K562 (cell line): Measurements from ENCODE around the gene SHISA5. TPM values are rescaled to one million over a fixed set of nuclear protein-coding genes. Genes with fewer than 3 reads are reported as not detected.

Experiments
- CBX8 ChIP-seq: fragments of 200-600 bp; sonication (generic); IDR thresholded peaks from 2 replicates; pipeline ENCODE4 v1.6.1; 2012; ENCODE audit warnings: borderline replicate concordance, mixed run types, low read depth, mild to moderate bottlenecking, moderate library complexity, mixed read lengths, low read length, control low read depth, inconsistent platforms; ENCODE audit not compliant: poor library complexity, severe bottlenecking; ENCODE audit errors: extremely low read depth
- CEBPB ChIP-seq: fragments of 450-650 bp; IDR thresholded peaks from 2 replicates; pipeline ENCODE4 v1.6.1; 2016; ENCODE audit warnings: missing genetic modification characterization, missing compliant biosample characterization
- DPF2 ChIP-seq: fragments of 450-650 bp; IDR thresholded peaks from 2 replicates; pipeline ENCODE4 v1.6.1; 2016
- FUS ChIP-seq: fragments of 200-400 bp; formaldehyde crosslinking; optimal IDR thresholded peaks from 2 replicates; pipeline ENCODE3; 2017; ENCODE audit warnings: low read depth, low read length
- GABPB2 ChIP-seq: fragments of 250-450 bp; sonication (Bioruptor Pico); conservative IDR thresholded peaks from 2 replicates; pipeline ENCODE4 v1.5.1; 2021; ENCODE audit warnings: mild to moderate bottlenecking
- HSF4 ChIP-seq: fragments of 250-450 bp; sonication (Bioruptor Pico); IDR thresholded peaks from 2 replicates; pipeline ENCODE4 v2.1.2; 2022; ENCODE audit warnings: mild to moderate bottlenecking, moderate library complexity, borderline replicate concordance
- KDM5B ChIP-seq: fragments of 200-600 bp; sonication (generic); IDR thresholded peaks from 2 replicates; pipeline ENCODE4 v1.6.1; 2012; ENCODE audit warnings: low read depth, mild to moderate bottlenecking, moderate library complexity, low read length, control low read depth, inconsistent platforms; ENCODE audit not compliant: insufficient replicate concordance
- MECOM ChIP-seq: fragments of 250-450 bp; sonication (Bioruptor Pico); IDR thresholded peaks from 2 replicates; pipeline ENCODE4 v1.8.0; 2022; ENCODE audit warnings: inconsistent platforms
- MTA2 ChIP-seq: fragments of 450-650 bp; IDR thresholded peaks from 2 replicates; pipeline ENCODE4 v1.6.1; 2016; ENCODE audit warnings: low read depth
- NELFE ChIP-seq: IDR thresholded peaks from 2 replicates; pipeline ENCODE4 v1.6.1; 2011; ENCODE audit warnings: mild to moderate bottlenecking; ENCODE audit not compliant: insufficient read depth, insufficient read length
- ZC3H8 ChIP-seq: fragments of 450-650 bp; IDR thresholded peaks from 2 replicates; pipeline ENCODE4 v1.6.1; 2017
- ZEB2 ChIP-seq: fragments of 450-650 bp; IDR thresholded peaks from 2 replicates; pipeline ENCODE4 v1.6.1; 2016
- ZNF143 ChIP-seq: sonication (generic); formaldehyde crosslinking; IDR thresholded peaks from 2 replicates; pipeline ENCODE4 v1.9.0; 2022; ENCODE audit warnings: mild to moderate bottlenecking, missing genetic modification reagents
- polyA plus RNA-seq, 8 experiments: library from polyadenylated mRNA; depleted of rRNA in 4 of 8; stranded (reverse) in 5 of 8; unstranded in 3 of 8; fragments of >200 nt; fragmentation: Nextera tagmentation in 2 of 8; fragmentation: Illumina TruSeq in 1 of 8; extraction: Ambion mirVana in 2 of 8; extraction: Trizol in 1 of 8; gene quantifications; 2 replicates each; pipeline versions ENCODE4 v1.2.1 to v1.2.3, GENCODE V29; 2011 to 2014; ENCODE audit warnings: inconsistent platforms in 1 of 8, missing spikeins in 1 of 8
- total RNA-seq, 7 experiments: library from RNA; depleted of rRNA in 6 of 7; stranded (reverse); fragments of >200 nt in 6 of 7; fragmentation: Illumina TruSeq in 2 of 7; extraction: Trizol in 2 of 7; gene quantifications; 2 replicates each; pipeline versions ENCODE4 v1.2.1 to v1.2.3, GENCODE V29; 2011 to 2021; ENCODE audit warnings: low replicate concordance in 1 of 7
- TF ChIP-seq, protein P1 (sequence below): fragments of 450-650 bp; IDR thresholded peaks from 2 replicates; pipeline ENCODE4 v1.6.1; 2016; ENCODE audit warnings: low read depth
- TF ChIP-seq, protein P2 (sequence below): sonication (generic); formaldehyde crosslinking; IDR thresholded peaks from 2 replicates; pipeline ENCODE4 v1.8.0; 2022; ENCODE audit warnings: mild to moderate bottlenecking, missing genetic modification reagents, borderline replicate concordance
- TF ChIP-seq, protein P3 (sequence below): fragments of 450-650 bp; conservative IDR thresholded peaks from 2 replicates; pipeline ENCODE4 v1.6.1; 2016; ENCODE audit warnings: missing genetic modification characterization, low read depth, mild to moderate bottlenecking, missing compliant biosample characterization, moderate library complexity

Gene SHISA5
- total and polyA plus RNA-seq, 9 of the 15 experiments (the other 6 are each of a cell fraction or from before 2014, with no cell fraction given): 8.4 to 85.8 (median 56.1) TPM

DNA sequence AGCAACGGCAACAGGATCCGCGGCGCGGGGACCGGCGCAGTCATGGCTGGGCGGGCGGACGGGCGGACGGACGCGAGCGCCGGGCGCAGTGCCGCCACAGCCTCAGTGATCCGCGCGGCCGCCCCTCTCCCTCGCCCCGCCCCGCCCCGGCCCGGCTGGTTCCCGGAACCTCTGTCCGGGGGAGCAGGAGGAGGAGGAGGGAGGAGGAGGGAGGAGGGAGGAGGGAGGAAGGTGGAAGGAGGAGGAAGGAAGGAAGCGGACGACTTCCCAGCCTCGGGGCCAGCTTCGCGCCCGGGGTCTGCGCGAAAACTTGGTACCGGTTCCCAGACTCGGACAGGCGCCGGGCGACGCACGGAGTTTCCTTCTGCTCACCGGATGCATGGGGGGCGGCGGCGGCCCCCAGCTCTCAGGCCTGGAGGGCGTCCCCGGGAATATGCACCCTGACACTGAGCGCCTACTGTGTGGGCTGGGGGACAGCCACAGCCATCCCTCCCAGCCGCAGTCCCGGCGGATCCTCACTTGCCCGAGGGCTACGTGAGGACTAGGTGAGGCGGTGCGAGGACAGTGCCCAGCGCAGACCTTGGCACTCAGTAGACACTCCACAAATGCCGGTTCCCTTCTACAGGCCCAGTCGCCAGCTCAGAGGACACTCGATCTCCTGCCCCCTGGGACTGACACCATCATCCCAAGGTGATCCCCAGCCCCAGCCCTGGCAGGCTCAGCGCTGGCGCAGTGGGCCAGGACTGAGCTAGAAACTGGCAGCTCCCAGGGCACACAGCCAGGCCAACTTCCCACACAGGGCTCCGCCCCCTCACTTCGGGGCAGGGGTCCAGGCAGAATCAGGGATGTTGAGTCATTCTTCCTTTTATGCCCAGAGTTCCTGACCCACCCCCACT lies at the start of gene SHISA5 (continued):
- TF ChIP-seq, protein P1, sequence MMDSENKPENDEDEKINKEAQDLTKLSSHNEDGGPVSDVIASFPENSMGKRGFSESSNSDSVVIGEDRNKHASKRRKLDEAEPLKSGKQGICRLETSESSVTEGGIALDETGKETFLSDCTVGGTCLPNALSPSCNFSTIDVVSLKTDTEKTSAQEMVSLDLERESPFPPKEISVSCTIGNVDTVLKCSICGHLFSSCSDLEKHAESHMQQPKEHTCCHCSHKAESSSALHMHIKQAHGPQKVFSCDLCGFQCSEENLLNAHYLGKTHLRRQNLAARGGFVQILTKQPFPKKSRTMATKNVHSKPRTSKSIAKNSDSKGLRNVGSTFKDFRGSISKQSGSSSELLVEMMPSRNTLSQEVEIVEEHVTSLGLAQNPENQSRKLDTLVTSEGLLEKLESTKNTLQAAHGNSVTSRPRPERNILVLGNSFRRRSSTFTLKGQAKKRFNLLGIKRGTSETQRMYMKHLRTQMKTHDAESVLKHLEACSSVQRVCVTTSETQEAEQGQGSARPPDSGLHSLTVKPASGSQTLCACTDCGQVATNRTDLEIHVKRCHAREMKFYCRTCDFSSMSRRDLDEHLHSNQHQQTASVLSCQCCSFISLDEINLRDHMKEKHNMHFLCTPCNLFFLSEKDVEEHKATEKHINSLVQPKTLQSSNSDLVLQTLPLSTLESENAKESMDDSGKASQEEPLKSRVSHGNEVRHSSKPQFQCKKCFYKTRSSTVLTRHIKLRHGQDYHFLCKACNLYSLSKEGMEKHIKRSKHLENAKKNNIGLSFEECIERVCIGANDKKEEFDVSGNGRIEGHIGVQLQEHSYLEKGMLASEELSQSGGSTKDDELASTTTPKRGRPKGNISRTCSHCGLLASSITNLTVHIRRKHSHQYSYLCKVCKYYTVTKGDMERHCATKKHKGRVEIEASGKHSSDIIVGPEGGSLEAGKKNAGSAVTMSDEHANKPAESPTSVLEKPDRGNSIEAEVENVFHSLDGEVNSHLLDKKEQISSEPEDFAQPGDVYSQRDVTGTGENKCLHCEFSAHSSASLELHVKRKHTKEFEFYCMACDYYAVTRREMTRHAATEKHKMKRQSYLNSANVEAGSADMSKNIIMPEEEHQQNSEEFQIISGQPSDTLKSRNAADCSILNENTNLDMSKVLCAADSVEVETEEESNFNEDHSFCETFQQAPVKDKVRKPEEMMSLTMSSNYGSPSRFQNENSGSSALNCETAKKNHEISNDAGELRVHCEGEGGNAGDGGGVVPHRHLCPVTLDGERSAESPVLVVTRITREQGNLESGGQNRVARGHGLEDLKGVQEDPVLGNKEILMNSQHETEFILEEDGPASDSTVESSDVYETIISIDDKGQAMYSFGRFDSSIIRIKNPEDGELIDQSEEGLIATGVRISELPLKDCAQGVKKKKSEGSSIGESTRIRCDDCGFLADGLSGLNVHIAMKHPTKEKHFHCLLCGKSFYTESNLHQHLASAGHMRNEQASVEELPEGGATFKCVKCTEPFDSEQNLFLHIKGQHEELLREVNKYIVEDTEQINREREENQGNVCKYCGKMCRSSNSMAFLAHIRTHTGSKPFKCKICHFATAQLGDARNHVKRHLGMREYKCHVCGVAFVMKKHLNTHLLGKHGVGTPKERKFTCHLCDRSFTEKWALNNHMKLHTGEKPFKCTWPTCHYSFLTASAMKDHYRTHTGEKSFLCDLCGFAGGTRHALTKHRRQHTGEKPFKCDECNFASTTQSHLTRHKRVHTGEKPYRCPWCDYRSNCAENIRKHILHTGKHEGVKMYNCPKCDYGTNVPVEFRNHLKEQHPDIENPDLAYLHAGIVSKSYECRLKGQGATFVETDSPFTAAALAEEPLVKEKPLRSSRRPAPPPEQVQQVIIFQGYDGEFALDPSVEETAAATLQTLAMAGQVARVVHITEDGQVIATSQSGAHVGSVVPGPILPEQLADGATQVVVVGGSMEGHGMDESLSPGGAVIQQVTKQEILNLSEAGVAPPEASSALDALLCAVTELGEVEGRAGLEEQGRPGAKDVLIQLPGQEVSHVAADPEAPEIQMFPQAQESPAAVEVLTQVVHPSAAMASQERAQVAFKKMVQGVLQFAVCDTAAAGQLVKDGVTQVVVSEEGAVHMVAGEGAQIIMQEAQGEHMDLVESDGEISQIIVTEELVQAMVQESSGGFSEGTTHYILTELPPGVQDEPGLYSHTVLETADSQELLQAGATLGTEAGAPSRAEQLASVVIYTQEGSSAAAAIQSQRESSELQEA: no peak
- TF ChIP-seq KDM5B: peak; percentile 34
- TF ChIP-seq DPF2: no peak
- no peak for TF ChIP-seq ZEB2
- no peak for TF ChIP-seq CBX8
- TF ChIP-seq ZC3H8: no peak
- no peak for TF ChIP-seq GABPB2 (CRISPR knock-in tag)
- TF ChIP-seq ZNF143 (CRISPR knock-in tag): no peak
- no peak for TF ChIP-seq HSF4 (CRISPR knock-in tag)
- TF ChIP-seq, protein P2, sequence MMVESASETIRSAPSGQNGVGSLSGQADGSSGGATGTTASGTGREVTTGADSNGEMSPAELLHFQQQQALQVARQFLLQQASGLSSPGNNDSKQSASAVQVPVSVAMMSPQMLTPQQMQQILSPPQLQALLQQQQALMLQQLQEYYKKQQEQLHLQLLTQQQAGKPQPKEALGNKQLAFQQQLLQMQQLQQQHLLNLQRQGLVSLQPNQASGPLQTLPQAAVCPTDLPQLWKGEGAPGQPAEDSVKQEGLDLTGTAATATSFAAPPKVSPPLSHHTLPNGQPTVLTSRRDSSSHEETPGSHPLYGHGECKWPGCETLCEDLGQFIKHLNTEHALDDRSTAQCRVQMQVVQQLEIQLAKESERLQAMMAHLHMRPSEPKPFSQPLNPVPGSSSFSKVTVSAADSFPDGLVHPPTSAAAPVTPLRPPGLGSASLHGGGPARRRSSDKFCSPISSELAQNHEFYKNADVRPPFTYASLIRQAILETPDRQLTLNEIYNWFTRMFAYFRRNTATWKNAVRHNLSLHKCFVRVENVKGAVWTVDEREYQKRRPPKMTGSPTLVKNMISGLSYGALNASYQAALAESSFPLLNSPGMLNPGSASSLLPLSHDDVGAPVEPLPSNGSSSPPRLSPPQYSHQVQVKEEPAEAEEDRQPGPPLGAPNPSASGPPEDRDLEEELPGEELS (CRISPR knock-in tag): no peak
- TF ChIP-seq FUS: no peak
- TF ChIP-seq, protein P3, sequence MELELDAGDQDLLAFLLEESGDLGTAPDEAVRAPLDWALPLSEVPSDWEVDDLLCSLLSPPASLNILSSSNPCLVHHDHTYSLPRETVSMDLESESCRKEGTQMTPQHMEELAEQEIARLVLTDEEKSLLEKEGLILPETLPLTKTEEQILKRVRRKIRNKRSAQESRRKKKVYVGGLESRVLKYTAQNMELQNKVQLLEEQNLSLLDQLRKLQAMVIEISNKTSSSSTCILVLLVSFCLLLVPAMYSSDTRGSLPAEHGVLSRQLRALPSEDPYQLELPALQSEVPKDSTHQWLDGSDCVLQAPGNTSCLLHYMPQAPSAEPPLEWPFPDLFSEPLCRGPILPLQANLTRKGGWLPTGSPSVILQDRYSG: no peak
- no peak for TF ChIP-seq CEBPB (tag)
- no peak for TF ChIP-seq MTA2
- no peak for TF ChIP-seq MECOM (CRISPR knock-in tag)
- no peak for TF ChIP-seq NELFE
